HG03025 (cell line): ENCODE data around the gene MAGEC3.
"Not testable (repeated sequence)": the region's sequence is repeated elsewhere in the genome, so short reads cannot be mapped to it uniquely, and the experiment has no call there.

ENCODE experiments used
- ATAC-seq: cut with Tn5 transposase; IDR thresholded peaks from one replicate; pipeline ENCODE4 v1.9.1; 2021; ENCODE audit warnings: mild to moderate bottlenecking, moderate library complexity; ENCODE audit not compliant: unreplicated experiment, low FRiP score

The MAGEC3 gene, protein sequence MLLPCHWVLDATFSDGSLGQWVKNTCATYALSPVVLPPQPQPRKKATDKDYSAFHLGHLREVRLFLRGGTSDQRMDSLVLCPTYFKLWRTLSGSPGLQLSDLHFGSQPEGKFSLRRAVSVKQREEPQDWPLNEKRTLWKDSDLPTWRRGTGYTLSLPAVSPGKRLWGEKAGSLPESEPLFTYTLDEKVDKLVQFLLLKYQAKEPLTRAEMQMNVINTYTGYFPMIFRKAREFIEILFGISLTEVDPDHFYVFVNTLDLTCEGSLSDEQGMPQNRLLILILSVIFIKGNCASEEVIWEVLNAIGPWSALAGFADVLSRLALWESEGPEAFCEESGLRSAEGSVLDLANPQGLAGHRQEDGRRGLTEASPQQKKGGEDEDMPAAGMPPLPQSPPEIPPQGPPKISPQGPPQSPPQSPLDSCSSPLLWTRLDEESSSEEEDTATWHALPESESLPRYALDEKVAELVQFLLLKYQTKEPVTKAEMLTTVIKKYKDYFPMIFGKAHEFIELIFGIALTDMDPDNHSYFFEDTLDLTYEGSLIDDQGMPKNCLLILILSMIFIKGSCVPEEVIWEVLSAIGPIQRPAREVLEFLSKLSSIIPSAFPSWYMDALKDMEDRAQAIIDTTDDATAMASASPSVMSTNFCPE

DNA sequence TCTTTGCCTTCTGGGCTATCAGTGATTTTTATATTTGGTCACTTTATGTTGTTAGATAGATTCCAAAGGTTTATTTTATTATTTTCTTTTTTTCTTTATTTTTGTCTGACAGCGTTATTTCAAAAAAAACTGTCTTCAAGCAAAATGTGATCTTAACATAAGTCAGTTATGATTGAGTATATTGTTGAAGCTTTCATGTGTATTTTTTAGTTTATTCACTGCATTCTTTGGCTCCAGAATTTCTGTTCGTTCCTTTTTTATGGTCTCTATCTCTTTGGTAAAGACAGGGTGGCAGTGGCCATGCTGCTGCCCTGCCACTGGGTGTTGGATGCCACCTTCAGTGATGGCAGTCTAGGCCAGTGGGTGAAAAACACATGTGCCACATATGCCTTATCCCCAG is at the start of gene MAGEC3:
Gene MAGEC3 (plus strand): TSS at position 301 of the 400 bp plus-strand sequence. CDS start 0 bp downstream, at position 301.
- ATAC-seq: no peak

- no peak for ATAC-seq
Observed at GRCh38 chrX:141791856-141792255, 46.3 kb upstream of the MAGEC3 start.

GRCh38 chrX:141811438-141811837 is 26.7 kb upstream of the MAGEC3 start:
- ATAC-seq: no peak

- ATAC-seq: no peak
Observed at GRCh38 chrX:141814213-141814857, 23.8 kb upstream of the MAGEC3 start.

GRCh38 chrX:141815904-141816303 is 22.2 kb upstream of the MAGEC3 start:
- ATAC-seq: no peak

DNA sequence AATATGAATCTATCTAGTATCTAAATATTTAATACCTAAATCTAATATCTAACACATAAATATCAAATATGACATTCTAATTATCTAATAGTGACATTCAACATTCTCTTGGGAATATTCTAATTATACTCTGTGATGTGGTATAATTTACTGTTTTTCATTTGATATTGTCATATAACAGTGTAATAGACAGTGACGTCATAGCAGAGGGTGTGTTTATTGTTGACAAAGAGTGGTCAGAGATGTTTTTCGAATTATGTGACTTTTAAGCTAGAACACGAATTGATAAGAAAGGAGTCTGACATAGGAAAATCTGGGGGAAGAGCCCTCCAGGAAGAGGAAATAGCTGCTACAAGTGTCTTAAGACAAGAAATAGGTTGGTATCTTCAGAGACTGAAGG is 5.9 kb upstream of the MAGEC3 start:
- no peak for ATAC-seq

- ATAC-seq: no peak
Observed at GRCh38 chrX:141839856-141840255, 1.7 kb downstream of the MAGEC3 start.

DNA sequence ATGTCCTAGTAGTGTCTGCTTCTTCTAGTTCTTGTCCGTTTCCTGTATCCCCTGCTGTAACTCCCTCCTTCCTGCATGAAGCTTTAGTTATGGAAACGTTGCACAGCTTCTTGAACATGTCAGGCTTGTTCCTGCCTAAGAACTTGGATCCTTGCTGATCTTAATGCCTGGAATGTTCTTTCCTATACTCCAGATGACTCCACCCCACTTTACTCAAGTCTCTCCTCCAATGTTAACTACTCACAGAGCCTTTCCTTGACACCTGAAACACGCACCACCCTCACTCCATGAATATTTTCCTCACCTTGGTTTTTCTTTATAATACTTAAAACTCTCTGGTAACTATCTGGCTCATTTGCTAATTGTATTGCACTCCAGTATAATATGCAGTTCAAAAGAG is 19.4 kb downstream of the MAGEC3 start:
- no peak for ATAC-seq

DNA sequence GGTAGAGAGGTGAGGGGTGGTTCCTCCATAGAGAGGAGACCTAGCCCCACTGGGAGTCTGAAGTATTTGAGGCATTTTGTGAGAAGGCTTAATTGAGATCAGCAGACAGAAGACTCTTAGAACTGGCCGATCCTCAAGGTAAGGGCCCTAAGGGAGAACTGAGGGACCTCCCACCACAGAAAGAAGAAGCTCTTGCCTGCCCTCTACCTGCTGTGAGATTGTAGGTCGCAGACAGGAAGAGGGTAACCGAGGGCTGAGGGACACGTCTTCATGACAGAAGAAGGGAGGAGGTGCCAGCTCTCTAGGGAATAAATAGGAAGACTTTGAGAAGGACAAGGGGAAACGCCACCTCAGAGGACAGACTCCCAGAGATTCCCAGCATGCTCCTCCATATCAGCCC is 41.5 kb downstream of the MAGEC3 start:
- no peak for ATAC-seq

DNA sequence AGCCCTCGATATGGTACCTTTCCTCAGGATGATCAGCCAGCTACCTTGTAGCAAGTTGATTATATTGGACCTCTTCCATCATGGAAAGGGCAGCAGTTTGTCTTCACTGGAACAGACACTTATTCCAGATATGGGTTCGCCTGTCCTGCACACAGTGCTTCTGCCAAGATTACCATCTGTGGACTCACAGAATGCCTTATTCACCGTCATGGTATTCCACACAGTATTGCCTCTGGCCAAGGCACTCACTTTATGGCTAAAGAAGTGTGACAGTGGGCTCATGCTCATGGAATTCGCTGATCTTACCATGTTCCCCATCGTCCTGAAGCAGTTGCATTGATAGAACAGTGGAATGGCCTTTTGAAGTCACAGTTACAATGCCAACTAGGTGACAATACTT is 50.7 kb downstream of the MAGEC3 start:
- ATAC-seq: not testable (repeated sequence)

GRCh38 chrX:141894733-141895132 is 56.6 kb downstream of the MAGEC3 start:
- ATAC-seq: no peak

- ATAC-seq: no peak
Observed at GRCh38 chrX:141897690-141898089, 59.6 kb downstream of the MAGEC3 start.

- ATAC-seq: no peak
Observed at GRCh38 chrX:141902366-141902765, 64.2 kb downstream of the MAGEC3 start.

DNA sequence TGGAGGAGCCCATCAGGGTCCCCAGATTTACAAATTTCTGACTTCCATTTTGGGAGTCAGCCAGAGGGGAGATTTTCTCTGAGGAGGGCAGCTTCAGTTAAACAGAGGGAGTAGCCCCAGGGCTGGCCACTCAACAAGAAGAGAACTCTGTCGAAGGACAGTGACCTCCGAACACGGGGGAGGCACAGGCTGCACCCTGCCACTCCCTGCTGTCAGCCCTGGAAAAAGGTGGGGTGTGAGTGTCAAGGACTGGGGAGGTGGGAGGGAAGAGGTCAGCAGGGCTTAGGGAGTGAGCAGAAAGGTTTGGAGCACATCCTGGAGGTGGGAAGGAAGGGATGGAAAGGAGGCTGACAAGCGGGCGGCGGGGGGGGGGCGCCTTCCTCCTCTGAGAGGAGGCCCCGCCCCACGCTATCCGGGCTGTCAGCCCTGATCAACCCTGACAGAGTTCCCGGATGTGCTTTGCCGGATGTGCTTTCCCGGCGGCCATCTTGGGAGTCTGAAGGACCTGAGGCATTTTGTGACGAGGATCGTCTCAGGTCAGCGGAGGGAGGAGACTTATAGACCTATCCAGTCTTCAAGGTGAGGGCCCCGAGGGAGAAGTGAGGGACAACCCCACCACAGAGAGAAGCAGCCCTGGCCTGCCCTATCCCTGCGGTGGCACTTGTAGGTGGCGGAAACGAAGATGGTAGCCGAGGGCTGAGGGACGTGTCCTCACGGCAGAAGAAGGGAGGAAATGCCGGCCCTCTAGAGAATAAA is 65.5 kb downstream of the MAGEC3 start, which contains the start of gene MAGEC1:
Gene MAGEC1 (plus strand): TSS at position 495 of the 756 bp plus-strand sequence. CDS start 1,179 bp downstream, outside the sequence.
- no peak for ATAC-seq

- no peak for ATAC-seq
Observed at GRCh38 chrX:141904262-141904661, 66.1 kb downstream of the MAGEC3 start.

- ATAC-seq: no peak
Observed at GRCh38 chrX:141917801-141918200, 79.7 kb downstream of the MAGEC3 start.

DNA sequence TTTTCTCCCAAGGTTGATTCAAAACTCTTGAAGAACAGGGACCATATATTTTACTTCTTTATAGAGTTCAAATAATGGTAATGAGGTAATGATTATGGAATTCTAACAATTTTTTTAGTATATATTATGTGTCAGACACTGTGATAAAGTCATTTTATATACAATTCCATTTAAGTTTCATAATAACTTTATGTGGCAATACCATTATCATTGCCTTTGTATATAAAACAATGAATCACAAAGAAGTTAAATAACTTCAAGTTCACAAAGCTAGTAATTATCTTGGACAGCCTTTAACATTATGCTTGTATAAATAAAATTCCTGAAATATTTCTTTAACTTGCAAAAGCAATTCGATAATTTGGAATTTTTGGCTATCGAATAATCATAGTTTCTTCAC is 86.2 kb downstream of the MAGEC3 start:
- ATAC-seq: no peak

DNA sequence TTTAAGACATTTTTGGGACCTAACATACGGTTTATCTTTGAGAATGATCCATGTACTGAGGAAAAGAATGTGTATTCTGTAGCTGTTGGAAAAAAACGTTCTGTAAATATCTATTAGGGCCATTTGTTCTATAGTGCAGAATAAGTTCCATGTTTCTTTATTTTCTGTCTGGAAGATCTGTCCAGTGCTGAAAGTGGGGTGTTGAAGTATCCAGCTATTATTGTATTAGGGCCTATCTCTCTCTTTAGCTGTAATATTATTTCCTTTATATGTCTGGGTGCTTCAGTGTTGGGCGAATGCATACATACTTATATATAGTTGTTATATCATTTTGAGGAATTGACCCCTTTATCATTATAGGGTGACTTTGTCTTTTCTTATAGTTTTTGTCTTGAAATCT is 90.3 kb downstream of the MAGEC3 start:
- ATAC-seq: no peak

GRCh38 chrX:141934059-141934641 is 96.0 kb downstream of the MAGEC3 start:
- no peak for ATAC-seq

DNA sequence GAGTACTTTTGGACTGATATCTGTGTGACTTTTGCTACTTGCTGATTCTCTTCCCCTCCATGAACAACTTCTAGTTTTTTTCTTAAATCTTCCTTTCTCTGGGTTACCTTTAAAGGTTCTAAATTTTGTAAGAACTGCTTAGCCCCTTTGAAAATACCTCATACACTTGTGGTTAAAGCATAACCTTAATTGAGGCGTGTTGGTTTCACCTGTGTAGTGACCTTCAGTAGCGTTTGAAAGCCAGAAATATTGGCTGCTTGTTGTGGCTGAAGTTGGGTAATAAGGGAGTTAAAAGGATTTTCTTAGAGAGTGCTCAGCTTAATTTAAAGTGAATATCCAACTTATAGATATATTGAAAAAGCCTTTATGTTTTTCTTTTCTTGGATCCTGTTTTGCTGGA is 97.5 kb downstream of the MAGEC3 start:
- no peak for ATAC-seq
